ENCODE results near the gene UGT2B7.
"Not testable (repeated sequence)": the region's sequence is repeated elsewhere in the genome, so short reads cannot be mapped to it uniquely, and the experiment has no call there.

UGT2B7 gene

DNA sequence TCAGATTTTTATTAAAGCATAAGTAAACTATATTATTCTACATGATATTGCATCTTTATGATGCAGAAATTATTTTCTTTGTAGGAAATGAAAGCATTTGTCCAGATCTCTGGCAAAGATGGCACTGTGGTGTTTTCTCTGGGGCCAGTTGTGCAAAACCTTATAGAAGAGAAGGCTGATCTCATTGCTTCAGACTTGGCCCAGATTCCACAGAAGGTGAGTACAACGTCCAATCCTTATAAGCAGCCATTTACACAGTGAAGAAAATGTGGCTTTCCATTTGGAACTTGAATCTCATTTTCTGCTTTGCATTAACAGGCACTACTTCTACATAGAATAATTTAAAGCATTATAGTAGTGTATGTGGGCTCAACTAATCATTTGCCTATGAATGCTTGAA lies 6.9 kb upstream of the UGT2B7 start:
- no peak for DNase-seq

DNA sequence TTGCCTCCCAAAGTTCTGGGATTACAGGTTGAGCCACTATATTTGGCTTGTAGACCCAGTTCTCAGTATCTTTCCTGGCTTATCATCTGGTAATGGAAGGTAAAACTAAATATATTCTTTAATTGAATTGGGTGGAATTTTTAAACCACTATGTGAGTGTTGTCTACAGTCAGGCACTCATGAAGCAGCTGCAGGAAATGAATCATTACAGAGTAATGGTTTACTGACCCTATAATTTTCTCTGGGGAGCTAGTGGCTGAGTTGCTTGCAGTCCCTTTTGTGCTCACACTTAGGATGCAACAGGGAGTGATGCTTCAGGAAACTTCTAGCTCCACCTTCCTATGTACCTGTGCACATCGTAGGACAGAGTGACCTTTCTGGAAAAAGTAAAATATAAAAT lies 4.1 kb upstream of the UGT2B7 start:
- no peak for DNase-seq

DNA sequence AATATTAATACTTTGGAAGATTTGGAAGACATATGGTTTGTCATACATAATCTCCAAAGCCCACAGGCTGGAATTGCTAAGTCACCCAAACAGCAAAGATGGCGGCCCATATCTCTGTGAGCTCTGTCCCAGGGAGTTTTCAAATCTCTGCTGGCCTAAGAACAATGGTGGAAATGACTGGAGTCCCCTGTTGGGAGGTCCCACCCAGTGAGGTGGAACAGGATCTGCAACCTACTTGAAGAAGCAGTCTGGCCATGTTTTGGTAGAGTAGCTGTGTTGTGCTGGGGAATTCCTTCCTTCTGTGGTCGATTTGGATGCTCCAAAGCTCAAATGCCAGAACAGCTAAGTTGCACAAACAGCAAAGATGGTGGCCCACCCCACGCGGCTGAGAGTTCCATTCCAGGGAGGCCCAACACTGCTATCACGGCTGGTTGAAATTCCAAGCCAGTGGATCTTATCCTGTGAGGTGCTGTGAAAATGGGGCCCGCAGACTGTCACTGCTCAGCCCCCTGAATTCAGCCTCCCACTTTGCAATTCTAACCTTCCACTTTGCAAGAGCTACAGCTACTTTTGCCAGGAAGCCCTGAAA lies 3.2 kb upstream of the UGT2B7 start:
- DNase-seq, result no peak

DNA sequence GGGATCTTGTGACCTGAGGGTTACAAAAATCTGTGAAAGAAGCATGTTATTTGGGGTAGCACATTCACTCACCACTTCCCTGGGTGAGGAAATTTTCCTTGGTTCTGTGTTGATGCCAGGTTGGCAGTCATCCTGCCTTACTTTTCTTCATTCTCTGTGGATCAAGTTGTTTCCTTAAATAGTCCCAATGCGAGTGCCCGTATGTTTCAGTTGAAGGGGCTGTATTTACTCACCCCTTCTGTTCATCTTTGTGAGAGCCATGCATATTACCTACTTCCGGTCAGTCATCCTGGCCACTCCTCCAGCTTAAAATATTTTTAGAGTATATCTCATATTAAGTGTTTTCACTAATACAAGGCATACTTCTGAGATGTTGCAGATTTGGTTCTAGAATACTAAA lies 2.6 kb upstream of the UGT2B7 start:
- DNase-seq, result no peak

DNA sequence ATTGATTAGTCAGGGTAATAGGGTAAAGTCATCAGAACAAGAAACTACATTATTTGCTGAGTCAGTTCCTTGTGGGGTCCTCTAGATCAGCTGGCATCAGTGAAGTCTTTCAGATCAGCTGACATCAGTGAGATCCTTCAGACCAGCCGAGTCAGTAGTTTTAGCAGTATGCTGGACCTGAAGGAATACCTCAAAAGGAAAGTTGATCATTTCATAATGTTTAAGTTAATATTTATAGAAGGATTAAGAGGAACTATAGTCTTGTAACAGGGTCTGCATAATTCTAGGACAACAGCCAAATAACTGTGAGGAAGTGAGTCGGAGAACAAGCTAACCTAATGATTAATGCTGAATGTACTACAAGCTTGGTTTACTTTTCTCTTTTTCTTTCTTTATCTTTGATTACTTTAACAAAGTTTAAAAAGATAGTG lies 958 bp upstream of the UGT2B7 start:
- DNase-seq, result no peak

DNA sequence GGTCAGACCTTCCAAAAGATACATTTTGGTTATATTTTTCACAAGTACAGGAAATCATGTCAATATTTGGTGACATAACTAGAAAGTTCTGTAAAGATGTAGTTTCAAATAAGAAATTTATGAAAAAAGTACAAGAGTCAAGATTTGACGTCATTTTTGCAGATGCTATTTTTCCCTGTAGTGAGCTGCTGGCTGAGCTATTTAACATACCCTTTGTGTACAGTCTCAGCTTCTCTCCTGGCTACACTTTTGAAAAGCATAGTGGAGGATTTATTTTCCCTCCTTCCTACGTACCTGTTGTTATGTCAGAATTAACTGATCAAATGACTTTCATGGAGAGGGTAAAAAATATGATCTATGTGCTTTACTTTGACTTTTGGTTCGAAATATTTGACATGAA lies 536 bp downstream of the UGT2B7 start:
- DNase-seq, result no peak

DNA sequence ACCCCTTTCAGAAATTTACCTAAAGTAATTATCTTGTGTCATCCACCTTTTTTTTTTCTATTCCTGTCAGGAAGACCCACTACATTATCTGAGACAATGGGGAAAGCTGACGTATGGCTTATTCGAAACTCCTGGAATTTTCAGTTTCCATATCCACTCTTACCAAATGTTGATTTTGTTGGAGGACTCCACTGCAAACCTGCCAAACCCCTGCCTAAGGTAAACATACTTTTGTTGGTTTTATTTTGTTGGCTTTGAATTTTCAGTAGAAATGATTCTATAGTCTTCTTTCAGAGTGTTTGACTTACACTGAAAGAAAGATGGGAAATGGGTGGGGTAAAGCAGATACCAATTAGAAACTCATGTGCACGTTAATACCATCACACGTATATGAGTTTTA lies 2.2 kb downstream of the UGT2B7 start:
- DNase-seq, result no peak

DNA sequence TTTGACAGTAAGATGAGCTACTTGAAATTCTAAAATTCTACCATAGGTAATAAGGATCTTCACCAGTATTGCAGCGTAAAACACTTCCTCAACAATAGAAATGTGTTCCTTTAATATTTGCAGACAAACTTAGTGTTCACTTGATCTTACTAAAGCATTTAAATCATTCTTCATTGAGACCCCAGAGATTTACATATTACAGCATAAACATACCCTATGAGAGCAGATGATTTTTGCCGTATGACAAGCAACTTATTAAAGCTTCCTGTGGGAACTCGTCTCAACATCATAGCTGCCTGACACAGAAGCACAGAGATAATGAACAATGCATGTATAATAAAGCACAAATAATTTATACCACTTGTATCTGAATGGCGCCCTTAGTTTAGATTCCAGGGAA lies 3.6 kb downstream of the UGT2B7 start:
- no peak for DNase-seq

DNA sequence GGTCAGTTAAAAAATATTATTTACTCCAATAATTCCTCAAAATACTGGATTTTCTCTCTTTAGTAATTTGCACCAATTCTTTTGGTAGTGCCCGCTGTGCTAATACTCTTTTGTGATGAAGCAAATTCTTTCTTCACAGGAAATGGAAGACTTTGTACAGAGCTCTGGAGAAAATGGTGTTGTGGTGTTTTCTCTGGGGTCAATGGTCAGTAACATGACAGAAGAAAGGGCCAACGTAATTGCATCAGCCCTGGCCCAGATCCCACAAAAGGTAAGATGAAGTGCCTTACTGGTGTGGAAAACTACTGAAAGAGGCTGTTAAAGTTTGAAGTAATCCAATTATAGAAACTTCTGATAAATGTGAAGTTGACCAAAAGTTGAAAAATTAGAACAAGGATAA lies 6.4 kb downstream of the UGT2B7 start:
- not testable (repeated sequence) for DNase-seq

DNA sequence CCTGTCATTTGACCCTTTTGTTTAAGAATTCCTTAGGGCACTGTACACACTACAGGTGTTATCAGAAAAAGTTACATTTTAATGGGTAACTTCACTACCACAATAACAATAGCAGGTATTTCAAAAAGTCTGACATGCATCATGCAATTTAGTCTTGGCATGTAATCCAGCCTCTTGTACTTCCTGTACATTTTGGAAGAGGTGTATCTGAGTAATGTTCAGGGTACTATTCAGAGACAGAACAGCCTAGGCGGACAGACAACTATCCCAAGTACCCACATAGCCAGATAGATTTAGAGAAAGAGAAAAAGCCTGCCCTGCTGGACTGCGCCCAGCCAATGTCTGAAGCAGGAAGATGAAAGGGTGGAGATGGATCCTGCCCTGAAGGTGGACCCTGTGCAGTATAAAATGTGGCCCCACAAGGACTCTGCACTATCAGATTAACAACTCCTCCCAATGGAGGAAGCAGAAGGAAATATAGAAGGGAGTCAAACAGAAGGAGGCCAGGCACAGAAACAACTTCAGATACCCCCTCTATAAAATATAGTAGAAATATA lies 8.5 kb downstream of the UGT2B7 start:
- DNase-seq, result no peak

DNA sequence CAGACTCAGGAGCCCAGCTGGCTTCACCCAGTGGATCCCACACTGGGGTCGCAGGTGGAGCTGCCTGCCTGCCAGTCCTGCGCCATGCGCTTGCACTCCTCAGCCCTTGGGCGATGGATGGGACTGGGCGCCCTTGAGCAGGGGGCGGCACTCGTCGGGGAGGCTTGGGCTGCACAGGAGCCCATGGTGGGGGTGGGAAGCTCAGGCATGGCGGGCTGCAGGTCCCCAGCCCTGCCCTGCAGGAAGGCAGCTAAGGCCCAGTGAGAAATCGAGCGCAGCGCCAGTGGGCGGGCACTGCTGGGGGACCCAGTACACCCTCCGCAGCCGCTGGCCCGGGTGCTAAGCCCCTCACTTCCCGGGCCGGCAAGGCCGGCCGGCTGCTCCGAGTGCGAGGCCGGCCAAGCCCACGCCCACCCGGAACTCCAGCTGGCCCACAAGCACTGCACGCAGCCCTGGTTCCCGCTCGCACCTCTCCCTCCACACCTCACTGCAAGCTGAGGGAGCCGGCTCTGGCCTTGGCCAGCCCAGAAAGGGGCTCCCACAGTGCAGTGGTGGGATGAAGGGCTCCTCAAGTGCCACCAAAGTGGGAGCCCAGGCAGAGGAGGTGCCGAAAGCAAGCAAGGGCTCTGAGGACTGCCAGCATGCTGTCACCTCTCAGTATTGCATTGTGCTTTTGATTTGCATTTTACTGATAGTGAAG lies 19.0 kb downstream of the UGT2B7 start:
- not testable (repeated sequence) for DNase-seq

DNA sequence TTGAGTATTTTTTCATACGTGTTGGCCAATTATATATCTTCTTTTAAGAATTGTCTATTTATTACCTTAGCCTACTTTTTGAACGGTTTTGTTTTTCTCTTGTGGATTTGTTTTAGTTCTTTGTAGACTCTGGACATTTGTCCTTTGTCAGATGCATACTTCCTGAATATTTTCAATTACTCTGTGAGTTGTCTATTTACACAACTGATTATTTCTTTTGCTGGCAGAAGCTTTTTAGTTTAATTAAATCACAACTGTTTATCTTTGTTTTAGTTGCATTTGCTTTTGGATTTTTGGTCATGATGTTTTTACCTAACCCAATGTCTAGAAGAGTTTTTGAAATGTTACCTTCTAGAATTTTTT lies 19.6 kb downstream of the UGT2B7 start:
- no peak for DNase-seq

DNA sequence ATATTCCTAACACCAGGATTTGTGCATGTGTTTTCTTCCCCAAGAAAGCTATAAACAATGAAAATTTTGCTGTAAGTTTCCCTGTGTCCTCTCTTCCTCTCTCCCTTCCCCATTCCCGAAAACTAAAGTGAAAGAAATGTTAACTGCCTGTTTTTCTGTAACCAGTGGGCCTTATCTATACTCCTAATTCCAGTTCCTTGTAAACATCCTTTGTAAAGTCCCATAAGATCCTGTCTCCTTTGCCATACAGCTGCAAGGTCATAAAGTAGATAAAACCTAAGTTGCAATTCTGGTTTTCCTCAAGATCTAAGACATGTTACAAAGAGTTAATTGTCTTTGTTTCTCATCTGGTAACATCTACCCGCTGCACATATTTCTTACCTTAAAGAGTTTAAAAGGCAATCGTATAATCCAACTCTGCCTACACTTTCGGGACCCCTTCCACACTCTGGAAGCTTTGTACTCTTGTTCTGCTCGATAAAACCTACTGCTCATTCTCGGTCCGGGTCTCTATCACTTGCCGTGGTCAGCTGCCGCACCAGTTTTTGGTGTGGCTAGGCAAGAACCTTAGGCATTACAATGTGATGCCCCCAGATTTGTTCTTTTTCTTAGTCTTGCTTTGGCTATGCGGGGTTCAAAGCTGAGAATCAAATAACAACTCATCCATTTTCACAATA lies 20.5 kb downstream of the UGT2B7 start:
- no peak for DNase-seq

DNA sequence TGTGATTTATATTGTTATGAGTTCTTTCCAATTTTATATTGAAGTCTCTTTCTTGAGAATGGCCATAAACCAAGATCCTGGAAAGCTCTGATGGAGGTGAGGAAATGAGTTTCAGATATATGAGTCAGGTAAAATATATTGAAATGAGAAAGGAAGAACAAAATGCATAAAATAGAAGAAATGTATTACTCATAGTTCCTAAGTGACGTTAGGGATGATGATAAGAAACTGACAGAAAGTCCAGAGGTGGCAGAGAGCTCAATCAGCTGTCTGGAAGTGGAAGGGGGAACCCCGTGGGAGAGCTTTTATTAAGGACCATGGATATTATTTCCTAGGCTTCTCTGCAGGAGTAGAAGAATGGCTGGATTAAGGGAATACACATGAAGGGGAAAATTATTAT lies 24.6 kb downstream of the UGT2B7 start:
- no peak for DNase-seq

DNA sequence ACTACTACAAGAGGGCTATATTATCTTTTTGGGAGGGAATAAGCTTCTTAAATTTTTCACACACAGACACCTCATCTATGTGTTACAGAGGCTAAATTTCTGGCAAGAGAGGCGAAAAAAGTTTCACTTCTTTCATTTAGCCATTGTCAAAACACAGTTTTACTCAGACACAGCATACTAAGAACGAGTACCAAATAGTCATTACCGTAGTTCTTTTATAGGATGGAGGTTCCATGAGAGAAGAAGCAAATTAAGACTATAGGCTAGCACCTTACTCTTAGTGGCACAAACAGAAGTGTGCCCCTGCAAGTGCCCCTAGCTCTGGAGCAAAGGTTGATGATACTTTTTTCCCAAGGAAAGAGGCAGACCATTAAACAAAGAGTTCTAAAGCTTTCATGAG lies 26.2 kb downstream of the UGT2B7 start:
- no peak for DNase-seq

DNA sequence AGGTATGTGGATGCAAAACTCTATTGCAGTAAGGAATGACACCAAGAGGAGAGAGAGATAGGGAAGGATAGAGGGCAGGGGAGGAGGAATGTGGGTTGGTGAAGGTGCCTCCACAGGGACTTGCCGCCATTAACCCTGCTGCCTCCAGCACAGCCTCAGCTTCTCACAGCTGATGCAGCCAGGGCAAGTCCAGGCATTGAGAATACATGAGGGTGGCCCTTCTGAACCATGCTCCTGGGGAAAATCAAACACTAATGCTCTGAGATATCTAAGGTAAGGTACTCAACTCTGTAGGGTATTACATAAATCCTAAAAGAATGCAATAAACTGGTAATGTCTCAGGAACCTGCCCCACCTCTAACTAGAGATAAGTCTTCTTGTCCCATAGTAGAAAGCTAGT lies 28.7 kb downstream of the UGT2B7 start:
- no peak for DNase-seq

DNA sequence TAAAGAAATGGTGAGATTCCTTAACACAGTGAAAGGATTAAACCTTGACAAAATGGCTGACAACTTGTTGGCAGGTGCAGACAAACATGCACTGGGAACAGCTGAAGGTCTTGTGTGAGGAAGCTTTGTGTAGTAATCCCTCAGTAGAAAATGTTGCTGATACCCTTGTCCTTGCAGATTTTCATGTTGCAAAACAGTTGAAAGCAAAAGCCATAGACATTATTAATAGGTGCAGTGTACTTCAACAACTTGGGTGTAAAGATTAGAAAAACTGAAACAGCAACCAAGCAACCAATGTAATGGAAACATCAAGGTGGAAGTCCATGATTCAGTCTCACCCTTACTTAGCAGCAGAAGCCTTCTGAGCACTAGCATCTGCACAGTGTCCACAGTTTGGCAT lies 29.8 kb downstream of the UGT2B7 start:
- no peak for DNase-seq

DNA sequence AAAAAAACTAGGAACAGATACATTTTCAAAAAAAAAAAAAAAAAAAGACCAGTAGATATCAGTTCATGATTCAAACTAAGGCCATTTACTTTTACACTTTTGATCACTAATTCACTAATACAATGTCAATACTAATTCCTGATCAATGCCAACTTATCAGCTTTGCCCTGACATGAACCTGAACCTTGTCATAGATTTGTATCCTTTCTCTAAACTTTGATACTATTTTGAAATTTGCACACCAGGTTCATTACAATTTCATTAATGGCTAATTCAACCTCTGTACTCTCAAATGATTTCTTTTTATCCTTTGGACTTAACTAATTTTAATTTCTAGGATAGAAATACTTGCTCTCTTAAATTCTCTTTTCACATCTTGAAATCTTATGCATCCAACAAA lies 37.7 kb downstream of the UGT2B7 start:
- DNase-seq, result no peak

DNA sequence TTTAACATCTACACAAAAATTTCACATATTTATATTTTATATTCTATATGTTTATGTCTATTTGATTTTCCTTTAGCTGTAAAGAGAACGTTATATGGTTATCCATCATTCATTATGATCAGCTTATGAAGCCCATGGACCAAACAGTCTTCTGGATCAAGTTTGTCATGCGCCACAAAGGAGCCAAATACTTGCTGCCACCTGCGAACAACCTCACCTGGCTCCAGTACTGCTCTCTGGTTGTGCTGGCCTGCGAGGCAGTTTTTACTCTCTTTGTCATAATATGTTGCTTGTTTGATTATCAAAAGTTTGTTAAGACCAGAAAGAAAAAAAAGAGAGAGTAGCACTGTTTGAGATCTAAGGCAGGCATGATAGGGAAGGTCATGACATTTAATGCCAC lies 38.2 kb downstream of the UGT2B7 start:
- no peak for DNase-seq

DNA sequence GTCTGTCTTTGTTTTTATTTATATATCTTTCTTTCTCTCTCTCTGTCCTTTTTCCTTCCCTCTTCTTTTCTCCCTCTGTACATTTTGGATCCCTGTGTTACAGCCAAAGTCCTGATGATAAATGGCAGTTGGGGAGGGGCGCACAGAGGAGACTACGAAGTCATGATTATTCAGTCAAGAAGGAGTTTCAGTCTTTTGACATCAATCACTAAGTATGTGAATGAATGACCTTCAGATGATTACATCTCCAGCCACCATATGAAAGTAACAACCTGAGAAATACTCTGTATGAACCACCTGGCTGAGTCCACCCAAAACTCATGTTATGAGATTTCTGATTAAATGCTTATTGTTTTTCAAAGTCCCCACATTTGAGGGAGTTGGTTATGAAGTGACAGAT lies 45.0 kb downstream of the UGT2B7 start:
- DNase-seq, result no peak

DNA sequence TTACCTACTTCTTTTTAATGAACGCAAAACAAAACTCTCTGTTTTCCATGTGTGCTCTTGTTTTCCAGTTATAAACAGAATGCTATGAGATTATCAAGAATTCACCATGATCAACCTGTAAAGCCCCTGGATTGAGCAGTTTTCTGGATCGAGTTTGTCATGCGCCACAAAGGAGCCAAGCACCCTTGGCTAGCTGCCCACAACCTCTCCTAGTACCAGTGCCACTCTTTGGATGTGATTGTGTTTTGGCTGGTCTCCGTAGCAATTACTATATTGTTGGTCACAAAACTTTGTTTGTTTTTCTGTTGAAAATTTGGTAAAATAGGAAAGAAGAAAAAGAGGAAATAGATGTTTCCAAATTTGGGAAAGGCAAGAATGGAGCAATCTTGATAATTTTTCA lies 51.1 kb downstream of the UGT2B7 start:
- no peak for DNase-seq

DNA sequence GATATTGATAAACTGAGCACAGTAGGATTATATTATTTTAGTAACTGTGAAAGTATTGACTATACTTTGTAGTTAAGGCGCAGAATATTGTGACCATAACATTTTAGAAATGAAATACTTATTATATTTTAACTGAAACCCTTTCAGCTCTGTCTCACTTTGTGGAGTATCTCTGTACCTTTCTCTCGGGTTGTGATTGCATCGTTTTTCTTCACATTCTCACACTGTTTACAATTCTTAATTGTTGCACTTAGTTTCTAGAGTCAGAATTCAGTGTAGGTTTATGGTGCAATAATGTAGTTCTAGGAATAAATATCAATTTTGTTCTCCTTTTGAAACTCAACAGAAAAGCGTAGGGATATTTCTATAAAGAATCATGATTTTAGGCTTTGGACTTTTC lies 57.7 kb downstream of the UGT2B7 start:
- DNase-seq, result no peak

DNA sequence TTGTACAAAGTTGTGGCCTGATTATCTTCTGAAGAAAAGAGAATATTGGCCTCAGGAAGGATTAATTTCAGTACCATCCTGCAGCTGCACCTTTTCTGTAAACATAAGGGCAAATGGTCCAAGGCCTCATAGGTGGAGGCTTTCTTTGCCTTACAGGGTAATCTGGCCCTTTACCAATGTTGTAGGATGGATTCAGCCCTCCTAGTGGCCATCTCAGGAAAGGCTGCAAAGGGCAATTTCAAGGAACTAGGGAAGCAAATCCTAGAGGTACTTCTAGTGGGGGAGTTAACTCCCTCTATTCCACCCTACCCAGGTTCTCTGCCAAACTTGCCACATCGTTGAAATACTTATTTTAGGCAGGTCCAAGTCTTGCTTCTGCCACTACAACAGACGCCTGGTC lies 60.6 kb downstream of the UGT2B7 start:
- no peak for DNase-seq
